Left lobe of liver (tissue), 2 donors: ENCODE measurements around the gene SELENOP. TPM values are rescaled to one million over a fixed set of nuclear protein-coding genes. Genes with fewer than 3 reads are reported as not detected.
"Not testable (repeated sequence)": the region's sequence is repeated elsewhere in the genome, so short reads cannot be mapped to it uniquely, and the experiment has no call there.

Experiments
- ATAC-seq: fragments of 200-7000 bp; cut with Tn5 transposase; one replicate; pipeline ENCODE4 v1.9.1; 2020; ENCODE audit warnings: mild to moderate bottlenecking, moderate library complexity
- DNase-seq: peaks from one replicate; pipeline ENCODE4 v3.0.0-alpha.2; 2020; ENCODE audit warnings: low spot score
- total RNA-seq: library from RNA; stranded (reverse); gene quantifications from one replicate; pipeline ENCODE4 v1.2.1, GENCODE V29; 2021
- donor health status: DM: no; HTN: no; CAD: no; lungs with moderate emphysema.
- donor health status: DM: no; HTN: yes; CAD: no.

The SELENOP gene
- total RNA-seq, 1 donor from 2014 or later, result 2,099 TPM

DNA sequence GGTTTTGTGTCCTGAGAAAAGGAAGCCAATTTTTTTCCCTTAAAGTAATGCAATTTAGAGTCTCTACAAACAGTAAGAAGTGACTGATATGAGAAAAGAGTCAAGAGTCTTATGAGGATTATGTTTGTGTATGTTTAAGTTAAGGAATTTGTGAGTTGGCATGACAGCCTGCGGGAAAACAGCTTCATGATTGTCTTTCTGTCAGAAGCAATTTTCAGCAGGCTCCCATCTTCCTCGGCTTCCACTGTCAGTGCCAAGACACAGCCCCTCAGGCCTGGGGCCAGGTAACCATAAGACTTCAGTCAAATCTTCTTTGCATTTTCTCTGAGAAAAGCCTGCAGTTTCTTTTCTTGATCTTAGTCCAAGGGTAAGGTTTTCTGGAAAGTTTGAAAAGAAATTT, 17.0 kb upstream of the SELENOP start:
- no peak for DNase-seq
- no peak for ATAC-seq

DNA sequence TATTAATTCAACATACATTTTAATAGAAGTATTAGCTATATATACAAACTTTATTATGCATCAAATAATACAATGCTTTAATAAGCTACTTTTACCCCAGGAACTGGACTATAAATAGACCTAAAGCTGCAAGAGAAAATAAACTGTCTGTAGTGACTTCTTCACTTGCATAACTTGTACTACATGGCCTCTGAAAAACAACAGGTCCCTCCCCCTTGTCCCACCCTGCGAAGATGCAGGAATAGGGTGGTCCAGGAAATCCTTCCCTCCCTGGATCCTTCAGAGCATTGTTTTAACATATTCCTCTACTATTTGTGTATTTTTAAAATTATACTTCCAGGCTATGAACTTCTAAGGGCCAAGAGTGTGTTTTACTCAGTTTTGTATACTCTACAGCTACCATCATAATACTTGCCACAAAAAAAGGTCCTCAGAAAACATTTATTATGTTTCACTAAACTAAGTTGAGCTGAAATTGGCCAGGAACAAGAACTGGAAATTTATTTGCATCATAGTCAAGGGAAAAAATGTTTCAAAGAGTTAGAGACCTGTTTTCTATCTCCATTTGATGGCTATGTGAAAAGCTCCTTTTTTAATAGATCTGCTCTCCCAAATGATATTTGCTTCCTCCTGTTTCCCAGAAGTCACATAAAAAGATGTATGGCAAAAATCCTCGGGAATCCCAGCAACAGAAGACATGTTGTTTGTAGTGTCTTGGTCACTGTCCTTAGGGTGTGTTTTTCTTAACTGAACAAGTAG, 15.2 kb upstream of the SELENOP start:
- no peak for ATAC-seq

DNA sequence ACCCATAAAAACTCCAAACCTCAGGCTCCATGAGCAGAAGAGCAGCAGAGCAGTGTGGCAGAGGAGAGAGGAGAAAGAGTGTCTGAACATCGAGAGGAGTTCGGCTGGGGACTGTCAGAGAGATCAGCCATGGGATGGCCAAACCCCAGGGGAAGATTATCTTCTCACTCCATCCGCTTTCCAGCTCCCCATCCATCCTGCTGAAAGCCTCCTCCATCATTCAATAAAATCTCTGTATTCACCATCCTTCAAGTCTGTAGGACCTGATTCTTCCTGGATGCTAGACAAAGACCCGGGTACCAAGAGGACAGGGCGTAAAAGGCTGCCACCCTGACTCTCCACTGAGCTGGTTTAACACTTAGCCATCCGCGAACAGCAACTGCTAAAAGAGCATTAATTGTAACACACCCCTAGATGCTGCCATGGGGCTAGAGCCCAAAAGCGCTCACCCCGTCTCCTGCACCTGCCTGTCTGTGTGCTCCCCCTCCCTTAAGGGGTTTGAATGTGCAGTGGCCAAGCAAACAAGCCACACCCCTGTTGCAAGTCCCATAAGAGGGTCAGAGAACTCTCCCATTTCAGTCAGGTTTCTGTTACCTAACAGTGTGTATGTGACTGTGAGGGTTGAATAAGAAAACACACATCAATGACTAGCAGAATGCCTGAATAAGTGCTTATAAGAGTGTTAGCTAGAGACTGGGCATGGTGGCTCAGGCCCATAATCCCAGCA, 13.9 kb upstream of the SELENOP start:
- peak; percentile 78 for ATAC-seq
- DNase-seq, result no peak

More for the DNA sequence above, 15.2 kb upstream of the SELENOP start:
- no peak for DNase-seq

DNA sequence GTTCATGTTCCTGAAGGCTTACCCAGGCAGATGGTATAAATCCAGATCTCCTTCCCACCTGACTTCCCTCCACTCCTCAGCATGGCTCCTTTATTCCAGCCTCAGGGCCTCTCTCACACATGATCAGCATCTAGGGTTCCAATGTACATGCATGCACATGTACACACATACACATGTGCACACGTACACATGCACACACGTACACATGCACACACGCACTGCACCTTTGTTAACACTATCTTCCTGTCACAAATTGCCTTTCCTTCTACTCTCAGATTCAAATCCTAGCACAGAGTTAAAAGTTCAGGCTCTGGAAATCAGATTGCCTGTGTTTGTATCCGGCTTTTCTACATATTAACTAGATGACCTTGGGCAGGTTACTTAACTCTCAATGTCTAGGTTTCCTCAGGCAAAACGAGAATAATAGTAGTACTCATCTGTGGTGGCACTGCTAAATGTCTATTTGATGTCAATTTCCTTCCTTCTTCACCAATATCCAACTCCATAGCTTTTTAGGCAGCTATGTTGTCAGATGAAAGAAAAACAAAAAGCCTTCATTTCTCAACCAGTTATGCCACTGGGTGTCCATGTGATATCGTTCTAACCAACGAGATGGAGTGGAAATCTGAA, 12.8 kb upstream of the SELENOP start:
- DNase-seq (no peak), ATAC-seq (peak; percentile 70)

DNA sequence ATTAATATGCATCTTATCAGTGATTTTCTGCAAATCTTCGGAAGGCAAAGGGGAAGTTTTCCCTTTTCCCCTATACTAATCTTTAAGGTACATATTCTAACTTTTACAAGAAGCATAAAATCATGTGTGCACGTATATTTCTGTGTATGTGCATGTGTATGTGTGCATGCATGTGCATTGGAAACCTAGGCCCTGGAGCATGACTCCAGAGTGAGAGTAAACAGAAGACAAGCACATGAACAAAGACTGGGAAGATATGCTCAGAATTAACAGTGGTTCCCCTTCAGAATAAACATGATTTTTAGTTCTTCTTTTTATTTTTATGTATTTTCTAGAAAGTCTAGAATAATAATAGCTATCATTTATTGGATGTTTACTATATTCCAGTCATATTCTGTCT, 10.9 kb upstream of the SELENOP start:
- ATAC-seq, result no peak
- DNase-seq, result no peak

DNA sequence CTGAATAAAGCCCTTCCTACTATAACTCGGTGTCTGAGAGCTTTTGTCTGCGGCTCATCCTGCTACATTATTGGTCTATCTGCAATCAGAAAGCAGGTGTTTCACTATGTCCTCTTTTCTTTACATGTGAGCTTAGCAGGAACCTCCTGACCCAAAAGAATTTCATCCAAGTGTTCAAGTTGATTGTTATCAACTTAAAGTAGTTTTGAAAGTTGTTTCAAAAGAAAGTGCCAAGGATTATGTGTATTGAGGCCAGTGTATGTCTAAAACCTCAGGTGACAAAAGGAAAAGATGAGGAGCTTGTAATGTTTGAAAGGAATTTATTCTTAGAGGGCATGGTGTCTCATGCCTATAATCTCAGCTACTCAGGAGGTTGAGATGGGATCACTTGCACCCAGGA, 8.1 kb upstream of the SELENOP start:
- DNase-seq, result no peak
- ATAC-seq, result peak; percentile 4

DNA sequence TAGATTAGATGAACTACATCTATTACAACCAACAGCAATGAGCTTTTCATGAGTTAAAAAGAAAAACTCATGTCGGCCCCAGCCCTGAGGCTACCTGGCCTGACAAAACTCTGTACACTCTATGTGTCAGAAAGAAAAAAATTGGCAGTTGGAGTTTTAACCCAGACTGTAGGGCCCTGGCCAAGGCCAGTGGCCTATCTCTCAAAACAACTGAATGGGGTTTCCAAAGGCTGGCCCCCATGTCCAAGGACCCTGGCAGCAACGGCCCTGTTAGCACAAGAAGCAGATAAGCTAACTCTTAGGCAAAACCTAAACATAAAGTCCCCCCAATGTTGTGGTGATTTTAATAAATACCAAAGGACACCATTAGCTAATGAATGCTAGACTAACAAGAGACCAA, 4.9 kb upstream of the SELENOP start:
- ATAC-seq, DNase-seq: not testable (repeated sequence)

DNA sequence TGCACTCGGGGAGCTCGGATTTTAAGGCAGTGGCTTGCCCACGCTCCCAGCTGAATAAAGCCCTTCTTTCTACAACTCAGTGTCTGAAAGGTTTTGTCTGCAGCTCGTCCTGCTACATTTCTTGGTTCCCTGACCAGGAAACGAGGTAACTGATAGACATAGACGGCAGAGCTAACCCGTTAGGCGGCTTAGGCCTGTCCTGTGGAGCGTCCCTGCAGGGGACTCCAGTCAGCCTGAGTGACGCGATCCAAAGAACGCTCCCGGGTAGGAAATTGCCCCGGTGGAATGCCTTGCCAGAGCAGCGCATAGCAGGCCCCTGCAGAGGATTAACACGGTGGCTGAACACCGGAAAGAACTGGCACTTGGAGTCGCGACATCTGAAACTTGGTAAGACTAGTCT, 1.8 kb upstream of the SELENOP start:
- DNase-seq (peak; percentile 69), ATAC-seq (peak; percentile 58)

DNA sequence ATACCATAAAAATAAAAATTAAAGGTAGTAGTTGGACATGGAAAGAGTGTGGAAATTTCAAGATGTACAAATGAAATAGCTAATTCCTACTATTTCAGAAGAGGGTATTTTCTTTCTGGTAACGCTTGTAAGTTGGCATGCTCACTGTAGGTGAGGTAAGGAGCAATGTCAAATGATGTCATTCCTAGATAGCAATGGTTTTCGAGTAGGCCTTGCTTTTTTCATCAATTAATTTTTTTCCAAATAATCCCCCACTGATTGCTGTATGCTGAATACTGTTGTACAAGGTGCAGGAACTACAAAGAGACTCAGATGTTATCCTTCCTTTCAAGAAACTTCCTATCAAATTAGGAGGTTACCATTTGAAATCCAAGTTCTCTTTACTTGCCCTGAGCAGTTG, 928 bp upstream of the SELENOP start:
- DNase-seq, result no peak
- no peak for ATAC-seq

DNA sequence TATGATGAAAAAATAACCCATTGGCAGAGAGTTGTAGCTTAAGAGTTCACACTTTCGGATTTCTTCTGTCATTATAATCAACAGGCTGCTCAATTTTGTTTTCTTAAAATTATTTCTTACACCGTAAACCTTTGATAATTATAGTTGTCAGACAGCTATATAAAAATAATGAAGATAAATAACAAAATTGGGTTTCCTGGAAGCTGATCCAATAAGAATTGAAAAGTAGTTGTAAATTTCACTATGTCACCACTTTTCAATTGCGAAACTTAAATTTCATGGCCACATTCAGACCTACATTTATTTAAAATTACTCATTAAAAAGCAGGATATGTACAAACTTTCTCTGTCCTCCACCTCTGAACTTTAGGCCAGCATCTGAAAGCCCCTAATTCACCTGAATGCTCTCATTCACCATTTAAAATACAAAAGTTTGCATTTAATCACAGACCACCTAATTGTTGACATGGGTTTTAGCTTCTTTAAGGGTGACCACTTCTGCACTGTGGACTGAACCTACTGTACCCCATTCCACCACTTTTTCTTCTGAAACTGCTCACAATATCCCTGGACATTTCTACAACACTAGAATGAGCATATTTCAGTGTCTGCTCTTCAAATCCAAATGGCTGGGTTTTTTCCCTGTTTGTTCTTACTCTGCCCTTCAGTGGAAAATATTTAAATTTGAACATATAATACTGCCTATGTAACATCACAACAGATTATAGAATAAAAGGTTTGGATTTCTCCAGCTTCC, 680 bp downstream of the SELENOP start:
- no peak for ATAC-seq
- DNase-seq, result no peak

DNA sequence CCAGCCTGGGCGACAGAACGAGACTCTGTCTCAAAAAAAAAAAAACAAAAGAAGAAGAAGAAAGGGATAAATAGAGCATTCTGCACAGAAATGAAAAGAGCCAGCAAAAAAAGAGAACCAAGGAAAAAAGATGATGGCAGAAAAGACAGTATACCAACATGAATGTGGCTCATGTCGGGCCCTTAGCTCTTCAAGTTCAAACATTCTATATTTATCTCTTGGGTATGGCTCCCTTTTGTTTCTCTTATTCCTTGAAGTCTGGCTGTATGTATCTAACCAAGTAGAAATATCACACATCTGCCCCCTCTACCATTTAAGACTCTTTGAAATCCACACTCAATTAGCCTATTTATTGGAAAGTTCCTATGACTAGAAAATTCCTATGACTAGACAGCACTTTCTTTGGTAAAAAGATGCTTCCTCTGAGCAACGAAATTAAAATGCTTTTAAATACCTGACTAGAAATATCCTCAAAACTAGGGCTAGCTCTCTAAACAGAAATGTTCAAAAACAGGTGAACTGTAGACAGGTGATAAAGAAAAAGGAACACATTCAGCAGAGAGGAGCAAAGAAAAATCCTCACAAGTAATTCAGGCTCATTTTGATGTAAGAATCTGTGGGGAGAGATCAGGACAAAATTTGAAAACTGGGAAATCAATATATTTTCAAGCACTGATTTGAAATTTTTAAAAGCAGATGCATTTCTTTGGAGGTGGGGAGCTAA, 2.6 kb downstream of the SELENOP start:
- DNase-seq (no peak), ATAC-seq (no peak)

DNA sequence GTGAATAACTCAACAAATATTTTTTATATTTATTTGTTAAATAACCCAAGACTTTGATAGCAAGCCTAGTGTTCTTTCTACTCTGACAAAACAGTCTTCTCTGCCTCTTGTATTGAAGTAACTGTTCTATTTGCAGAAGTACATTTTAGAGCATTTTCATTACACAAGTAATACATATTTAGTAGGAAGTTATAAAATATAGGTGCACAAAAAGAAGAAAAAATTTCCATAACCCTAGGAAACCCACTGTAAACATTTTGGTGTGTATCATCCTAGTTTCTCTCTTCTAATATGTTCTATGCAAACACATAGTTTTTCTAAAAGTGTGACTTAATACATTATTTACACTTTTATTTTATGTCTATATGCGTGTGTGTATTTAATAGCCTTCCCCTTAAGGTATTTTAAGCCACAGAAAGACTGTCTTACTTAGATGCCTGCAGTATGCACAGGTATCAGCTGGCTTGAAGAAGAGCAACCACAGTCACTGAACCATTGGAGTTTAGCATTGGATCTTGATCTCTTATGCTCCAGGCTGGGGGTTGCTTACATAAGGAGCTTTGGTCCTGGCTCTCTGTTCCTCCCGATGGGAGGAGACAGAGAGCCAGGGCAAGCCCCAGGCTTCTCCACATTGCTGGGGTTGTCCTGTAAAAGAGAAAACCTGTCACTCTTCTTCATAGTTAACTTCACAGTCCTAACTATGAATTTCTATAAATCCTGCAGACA, 3.8 kb downstream of the SELENOP start:
- DNase-seq, result no peak
- ATAC-seq, result peak; percentile 64

DNA sequence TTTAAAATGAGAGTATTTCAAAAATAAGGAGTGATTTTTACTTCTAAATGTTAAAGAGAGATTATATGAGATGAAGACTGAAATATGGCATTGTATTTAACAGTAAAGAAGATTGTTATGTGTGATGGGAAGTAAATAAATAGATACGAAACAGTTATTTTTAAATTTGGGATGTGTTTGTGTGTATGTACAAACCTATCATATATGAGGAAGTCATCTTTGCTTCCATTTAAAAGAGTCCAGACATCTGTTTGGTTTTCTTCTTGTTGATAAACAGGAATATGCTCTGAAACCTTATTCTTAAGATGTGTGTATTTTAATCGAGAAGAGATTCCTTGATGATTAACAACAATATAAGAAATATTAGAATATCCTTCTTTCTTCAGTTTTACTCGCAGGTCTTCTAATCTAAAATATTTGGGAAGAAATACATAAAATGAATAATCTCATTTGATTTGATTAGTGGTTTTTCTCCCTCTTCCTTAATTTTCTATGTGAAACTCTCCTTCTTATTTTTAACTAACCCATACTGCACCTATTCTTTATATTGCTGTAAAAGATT, 4.9 kb downstream of the SELENOP start:
- ATAC-seq, result no peak

DNA sequence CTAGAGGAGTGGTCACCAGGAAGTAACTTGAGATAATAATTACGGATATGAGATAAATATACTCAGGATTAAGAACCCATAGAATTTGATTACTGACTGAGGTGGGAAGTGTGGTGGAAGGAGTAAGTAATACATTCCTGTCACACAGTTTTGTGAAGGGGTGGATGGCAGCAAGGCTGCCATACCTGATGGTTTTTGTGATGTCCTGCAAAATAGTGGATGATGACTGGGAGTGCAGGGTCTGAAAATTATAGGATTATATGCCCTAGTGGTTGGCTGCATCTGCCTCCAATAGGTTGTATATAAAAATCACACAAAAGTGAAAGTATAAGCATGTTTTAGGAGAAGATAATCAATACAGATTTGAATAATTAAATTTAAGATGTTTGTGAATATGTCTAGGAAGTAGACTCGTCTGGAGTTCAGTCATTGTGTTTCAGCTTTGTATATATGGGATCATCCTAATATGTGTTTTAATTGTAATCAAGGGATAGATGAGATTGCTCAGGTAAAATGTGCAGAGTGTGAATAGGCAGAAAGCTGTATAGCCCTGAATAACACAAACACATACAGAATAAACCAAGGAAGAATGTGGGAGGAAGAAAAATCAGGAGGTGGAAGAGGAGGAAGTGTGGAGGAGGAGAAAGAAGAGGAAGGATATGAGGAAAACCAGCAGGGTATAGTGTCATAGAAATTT, 5.5 kb downstream of the SELENOP start:
- peak; percentile 15 for ATAC-seq

More for the DNA sequence above, 4.9 kb downstream of the SELENOP start:
- DNase-seq, result no peak

DNA sequence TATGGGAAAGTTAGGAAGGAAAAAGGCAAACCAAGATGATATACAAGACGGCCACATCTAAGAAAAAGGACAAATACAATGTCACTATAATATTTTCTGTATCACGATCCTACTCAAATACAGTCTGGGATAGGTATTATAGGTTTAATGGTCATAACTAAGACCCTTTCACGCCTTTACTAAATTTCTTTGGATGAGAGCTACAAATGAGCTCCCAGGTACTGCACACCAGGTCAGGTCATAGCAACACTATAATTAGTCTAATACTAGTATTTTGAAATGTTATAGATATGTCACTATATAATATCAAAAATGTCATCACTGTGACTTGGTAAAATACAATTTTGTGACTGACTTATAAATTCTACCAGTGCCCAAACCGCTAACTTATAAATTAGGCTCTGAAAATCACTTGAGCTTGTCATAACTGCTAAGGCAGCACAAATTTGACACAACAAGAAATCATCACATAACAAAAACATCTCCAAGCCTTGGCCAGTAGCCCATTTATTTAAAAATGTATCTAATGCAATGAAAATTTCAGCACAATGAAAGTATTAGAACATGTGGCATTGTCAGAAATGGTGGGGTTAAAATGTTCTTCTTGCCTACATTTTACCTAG, 6.9 kb downstream of the SELENOP start:
- no peak for ATAC-seq
- DNase-seq, result no peak

More for the DNA sequence above, 5.5 kb downstream of the SELENOP start:
- no peak for DNase-seq

DNA sequence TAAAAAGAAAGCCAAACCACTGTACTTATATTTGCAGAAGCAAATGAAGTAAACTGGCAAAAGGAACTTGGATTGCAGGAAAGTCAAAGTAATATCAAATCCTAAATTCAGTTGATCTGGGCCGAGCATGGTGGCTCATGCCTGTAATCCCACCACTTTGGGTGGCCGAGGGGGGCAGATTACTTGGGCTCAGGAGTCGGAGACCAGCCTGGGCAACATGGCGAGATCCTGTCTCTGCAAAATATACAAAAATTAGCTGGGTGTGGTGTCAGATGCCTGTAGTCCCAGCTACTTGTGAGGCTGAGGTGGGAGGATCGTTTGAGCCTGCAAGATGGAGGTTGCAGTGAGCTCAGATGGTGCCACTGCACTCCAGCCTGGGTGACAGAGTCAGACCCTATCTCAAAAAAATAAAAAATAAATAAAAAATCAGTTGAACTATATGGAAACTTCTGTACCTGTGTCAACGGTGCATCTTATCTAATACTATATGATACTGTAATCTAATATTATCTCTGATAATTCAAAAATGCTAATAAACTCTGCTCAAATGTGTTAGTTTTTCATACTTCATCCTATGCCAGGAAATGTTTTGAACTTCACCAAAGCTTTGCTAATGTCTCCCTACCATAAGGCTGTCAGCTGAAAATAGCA, 10.1 kb downstream of the SELENOP start:
- DNase-seq (no peak), ATAC-seq (no peak)

DNA sequence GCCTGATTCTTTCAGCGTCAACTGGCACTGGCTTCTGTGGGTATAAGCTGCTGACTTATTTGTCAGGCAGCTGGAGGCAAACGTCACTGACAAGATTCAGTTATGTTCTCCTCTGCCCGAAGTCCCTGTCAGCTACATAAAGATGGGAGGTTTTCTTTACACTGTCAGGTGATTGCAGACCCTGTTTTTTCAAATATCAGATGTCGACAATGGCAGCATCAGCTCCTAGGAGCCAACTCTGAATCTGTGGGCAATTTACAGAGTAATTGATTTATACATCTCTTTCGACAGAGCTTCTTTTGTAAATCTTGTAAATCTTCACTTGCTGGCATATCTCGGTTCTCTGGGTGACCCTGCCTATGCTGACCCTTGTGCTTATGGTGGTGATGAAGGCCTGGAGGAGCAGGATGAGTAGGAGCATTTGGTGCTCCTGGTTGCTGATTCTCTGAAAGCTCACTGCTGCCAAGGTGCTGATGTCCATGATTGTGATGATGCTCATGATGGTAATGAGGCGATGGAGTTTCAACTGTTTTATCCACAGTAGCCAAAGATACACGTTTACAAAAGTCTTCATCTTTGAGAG, 10.9 kb downstream of the SELENOP start:
- DNase-seq, result no peak

More for the DNA sequence above, 10.9 kb downstream of the SELENOP start:
- peak; percentile 18 for ATAC-seq
